SU-DHL-6 (cell line): ENCODE measurements around the gene TEK.

Source experiments
- EZH2phosphoT487 ChIP-seq: fragments of 200-600 bp; sonication (generic), shearing (Covaris generic); conservative IDR thresholded peaks from 2 replicates; pipeline ENCODE4 v1.6.1; 2018; ENCODE audit warnings: mild to moderate bottlenecking, antibody characterized with exemption, low read length, moderate library complexity, mixed read lengths
- TF ChIP-seq, protein P1 (sequence below): fragments of 200-600 bp; sonication (generic); IDR thresholded peaks from one replicate; pipeline ENCODE4 v1.5.1; 2017; ENCODE audit warnings: antibody characterized with exemption, mild to moderate bottlenecking, low read length, moderate library complexity; ENCODE audit not compliant: insufficient read depth, poor library complexity, severe bottlenecking

- TF ChIP-seq, protein P1, sequence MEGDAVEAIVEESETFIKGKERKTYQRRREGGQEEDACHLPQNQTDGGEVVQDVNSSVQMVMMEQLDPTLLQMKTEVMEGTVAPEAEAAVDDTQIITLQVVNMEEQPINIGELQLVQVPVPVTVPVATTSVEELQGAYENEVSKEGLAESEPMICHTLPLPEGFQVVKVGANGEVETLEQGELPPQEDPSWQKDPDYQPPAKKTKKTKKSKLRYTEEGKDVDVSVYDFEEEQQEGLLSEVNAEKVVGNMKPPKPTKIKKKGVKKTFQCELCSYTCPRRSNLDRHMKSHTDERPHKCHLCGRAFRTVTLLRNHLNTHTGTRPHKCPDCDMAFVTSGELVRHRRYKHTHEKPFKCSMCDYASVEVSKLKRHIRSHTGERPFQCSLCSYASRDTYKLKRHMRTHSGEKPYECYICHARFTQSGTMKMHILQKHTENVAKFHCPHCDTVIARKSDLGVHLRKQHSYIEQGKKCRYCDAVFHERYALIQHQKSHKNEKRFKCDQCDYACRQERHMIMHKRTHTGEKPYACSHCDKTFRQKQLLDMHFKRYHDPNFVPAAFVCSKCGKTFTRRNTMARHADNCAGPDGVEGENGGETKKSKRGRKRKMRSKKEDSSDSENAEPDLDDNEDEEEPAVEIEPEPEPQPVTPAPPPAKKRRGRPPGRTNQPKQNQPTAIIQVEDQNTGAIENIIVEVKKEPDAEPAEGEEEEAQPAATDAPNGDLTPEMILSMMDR, result no peak
- no peak for TF ChIP-seq EZH2phosphoT487
Measured at GRCh38 chr9:27090711-27091110, 18.3 kb upstream of the TEK start.
